Lung (tissue), 12 donors: ENCODE measurements around the gene OVOL1. TPM values are rescaled to one million over a fixed set of nuclear protein-coding genes. Genes with fewer than 3 reads are reported as not detected.

Experiments
- ATAC-seq: fragments of 200-7000 bp; cut with Tn5 transposase; one replicate; pipeline ENCODE4 v1.9.1; 2020; ENCODE audit warnings: moderate number of reproducible peaks; ENCODE audit not compliant: insufficient read depth, low FRiP score
- DNase-seq, 3 donors: peaks; one replicate each; pipeline ENCODE4 v3.0.0-alpha.2; 2013 to 2017
- H3K27ac ChIP-seq, 2 donors: one replicate each; pipeline ENCODE4 v1.5.1; 2013; ENCODE audit warnings: mild to moderate bottlenecking in 2 of 2, moderate library complexity in 2 of 2, control low read depth in 1 of 2, inconsistent platforms in 1 of 2, low read depth in 1 of 2, low read length in 1 of 2
- H3K27me3 ChIP-seq, 3 donors: one replicate each; pipeline ENCODE4 v1.5.1; 2013; ENCODE audit warnings: low read length in 2 of 3; ENCODE audit not compliant: control insufficient read depth in 3 of 3, insufficient read depth in 3 of 3
- H3K36me3 ChIP-seq, 4 donors: one replicate each; pipeline ENCODE4 v1.5.1; 2013; ENCODE audit warnings: low read length in 4 of 4, mild to moderate bottlenecking in 1 of 4, moderate library complexity in 1 of 4; ENCODE audit not compliant: control insufficient read depth in 4 of 4, insufficient read depth in 4 of 4
- H3K4me1 ChIP-seq, 5 donors: one replicate each; pipeline ENCODE4 v1.5.1; 2013; ENCODE audit warnings: low read length in 5 of 5, mild to moderate bottlenecking in 2 of 5, moderate library complexity in 1 of 5; ENCODE audit not compliant: control insufficient read depth in 5 of 5, insufficient read depth in 5 of 5
- H3K4me3 ChIP-seq: one replicate; pipeline ENCODE4 v1.5.1; 2013; ENCODE audit warnings: mild to moderate bottlenecking, control low read depth, moderate library complexity
- H3K9ac ChIP-seq, 2 donors: one replicate each; pipeline ENCODE4 v1.5.1; 2013; ENCODE audit warnings: low read length in 2 of 2, control low read depth in 1 of 2; ENCODE audit not compliant: insufficient read depth in 1 of 2
- H3K9me3 ChIP-seq, 4 donors: one replicate each; pipeline ENCODE4 v1.5.1; 2013; ENCODE audit warnings: low read length in 3 of 4, mild to moderate bottlenecking in 1 of 4, moderate library complexity in 1 of 4; ENCODE audit not compliant: control insufficient read depth in 4 of 4, insufficient read depth in 3 of 4
- WGBS, 2 donors: extraction: QIAGEN DNeasy Blood & Tissue Kit; methylation state at CpG; one replicate each; pipeline ENCODE4 v1.1.7; 2013; 5-methylcytosine and 5-hydroxymethylcytosine counted together
- polyA plus RNA-seq, 2 donors: library from polyadenylated mRNA; stranded (reverse); fragments of 200-250 nt; gene quantifications; one replicate each; pipeline ENCODE4 v1.2.1, GENCODE V29; 2013
- total RNA-seq, 2 donors: library from RNA; depleted of rRNA in 1 of 2; stranded (reverse); fragments of >200 nt in 1 of 2; gene quantifications; one replicate each; pipeline ENCODE4 v1.2.1, GENCODE V29; 2014 to 2021
- TF ChIP-seq, protein P1 (sequence below): IDR thresholded peaks from 2 replicates; pipeline ENCODE4 v1.5.1; 2012; ENCODE audit warnings: mild to moderate bottlenecking; ENCODE audit errors: control extremely low read depth, extremely low read depth
- donor health status: control.
- donor health status: control.
- donor health status: Bipolar disorder and iron deficiency.
- donor health status: healthy.
- donor health status: DM: yes; HTN: yes; CAD: no.

Gene OVOL1
- total and polyA plus RNA-seq, 4 donors = 0.17 to 1.4 (median 0.87) TPM

DNA sequence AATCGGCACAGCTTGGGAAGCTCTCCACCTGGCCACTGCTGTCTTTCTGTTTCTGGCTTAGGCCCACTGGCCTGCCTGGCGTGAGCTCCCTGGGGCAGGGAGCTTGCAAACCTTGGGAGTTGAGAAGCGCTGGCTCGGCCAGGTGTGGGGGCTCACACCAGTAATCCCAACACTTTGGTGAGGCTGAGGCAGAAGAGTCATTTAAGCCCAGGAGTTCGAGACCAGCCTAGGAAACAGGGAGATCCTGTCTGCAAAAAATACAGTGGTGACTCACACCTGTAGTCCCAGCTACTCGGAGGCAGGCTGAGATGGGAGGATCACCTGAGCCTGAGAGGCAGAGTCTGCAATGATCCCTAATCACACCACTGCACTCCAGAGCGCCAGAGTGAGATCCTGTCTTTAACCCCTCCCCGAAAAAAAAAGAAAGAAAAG, 10.1 kb upstream of the OVOL1 start:
- 63 to 83% methylated on average over 8 of the region's 8 CpGs for WGBS, 2 donors
- Histone ChIP-seq H3K9ac (no peak overlapping the region), H3K9me3 (no peaks in the 10 kb centered on the region), H3K36me3 (peaks cover 0 to 24% (median 0%) of the 10 kb centered on the region in 4 donors), H3K27ac (peak overlapping the region in 1 of 2 donors; percentile 89), H3K27me3 (peaks cover 0 to 3% (median 0%) of the 10 kb centered on the region in 3 donors), H3K4me1 (peaks cover 0 to 12% (median 3%) of the 10 kb centered on the region in 5 donors), H3K4me3 (no peak overlapping the region)
- DNase-seq (no peak), ATAC-seq (no peak)
- TF ChIP-seq, protein P1, sequence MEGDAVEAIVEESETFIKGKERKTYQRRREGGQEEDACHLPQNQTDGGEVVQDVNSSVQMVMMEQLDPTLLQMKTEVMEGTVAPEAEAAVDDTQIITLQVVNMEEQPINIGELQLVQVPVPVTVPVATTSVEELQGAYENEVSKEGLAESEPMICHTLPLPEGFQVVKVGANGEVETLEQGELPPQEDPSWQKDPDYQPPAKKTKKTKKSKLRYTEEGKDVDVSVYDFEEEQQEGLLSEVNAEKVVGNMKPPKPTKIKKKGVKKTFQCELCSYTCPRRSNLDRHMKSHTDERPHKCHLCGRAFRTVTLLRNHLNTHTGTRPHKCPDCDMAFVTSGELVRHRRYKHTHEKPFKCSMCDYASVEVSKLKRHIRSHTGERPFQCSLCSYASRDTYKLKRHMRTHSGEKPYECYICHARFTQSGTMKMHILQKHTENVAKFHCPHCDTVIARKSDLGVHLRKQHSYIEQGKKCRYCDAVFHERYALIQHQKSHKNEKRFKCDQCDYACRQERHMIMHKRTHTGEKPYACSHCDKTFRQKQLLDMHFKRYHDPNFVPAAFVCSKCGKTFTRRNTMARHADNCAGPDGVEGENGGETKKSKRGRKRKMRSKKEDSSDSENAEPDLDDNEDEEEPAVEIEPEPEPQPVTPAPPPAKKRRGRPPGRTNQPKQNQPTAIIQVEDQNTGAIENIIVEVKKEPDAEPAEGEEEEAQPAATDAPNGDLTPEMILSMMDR = no peak

DNA sequence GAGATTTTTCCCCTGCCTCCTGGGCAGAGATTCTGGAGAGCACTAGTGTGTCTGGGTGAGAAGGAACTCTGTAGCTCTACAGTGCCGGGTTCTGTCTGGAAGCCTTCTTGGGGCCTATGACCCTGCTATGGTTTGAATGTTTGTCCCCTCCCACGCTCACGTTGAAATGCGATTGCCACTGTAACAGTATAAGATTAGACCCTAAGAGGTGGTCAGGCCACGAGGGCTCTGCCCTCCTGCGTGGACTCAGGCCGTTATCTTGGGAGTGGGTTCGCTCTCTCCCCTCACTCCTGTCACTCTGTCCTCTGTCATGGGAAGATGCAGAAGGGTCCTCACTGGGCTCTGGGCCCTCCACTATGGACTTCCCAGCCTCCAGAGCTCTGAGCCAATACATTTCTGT, 9.6 kb upstream of the OVOL1 start:
- peaks cover 0 to 24% (median 0%) of the 10 kb centered on the region in 4 donors for H3K36me3 ChIP-seq
- H3K27ac ChIP-seq = no peak overlapping the region
- no peak overlapping the region for H3K4me3 ChIP-seq
- peaks cover 0 to 3% (median 0%) of the 10 kb centered on the region in 3 donors for H3K27me3 ChIP-seq
- H3K9ac ChIP-seq = no peak overlapping the region
- H3K4me1 ChIP-seq = peaks cover 0 to 12% (median 3%) of the 10 kb centered on the region in 5 donors
- DNase-seq (no peak), ATAC-seq (no peak)
- TF ChIP-seq, protein P1 = no peak
- H3K9me3 ChIP-seq = no peaks in the 10 kb centered on the region
- WGBS, 2 donors = 75 to 87% methylated on average over 8 of the region's 8 CpGs

DNA sequence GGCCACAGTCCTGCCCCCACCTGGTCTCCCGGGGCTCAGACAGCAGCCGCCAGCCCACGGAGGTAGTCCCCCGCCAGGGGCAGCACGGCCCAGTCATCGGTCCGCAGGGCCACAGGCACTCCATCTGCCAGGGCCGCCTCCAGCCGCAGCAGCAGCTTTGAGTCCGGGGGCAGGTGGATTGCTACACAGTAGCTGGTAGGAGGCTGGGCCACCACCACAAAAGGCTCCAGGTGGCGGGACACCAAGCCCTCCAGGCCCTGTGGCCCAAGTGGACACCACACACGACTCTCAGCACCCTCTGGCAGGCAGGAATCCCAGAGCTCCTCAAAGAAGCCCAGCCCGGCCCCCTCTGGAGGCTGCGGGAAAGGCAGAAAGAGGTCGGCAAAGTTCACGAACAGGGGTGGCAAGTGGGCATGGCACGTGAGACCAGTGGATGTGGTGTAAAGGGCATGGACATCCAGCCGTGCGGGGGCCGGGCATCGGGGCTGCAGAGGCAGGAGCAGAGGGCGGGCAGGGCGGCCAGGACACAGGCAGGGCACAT, 9.0 kb upstream of the OVOL1 start:
- Histone ChIP-seq H3K36me3 (peaks cover 0 to 24% (median 0%) of the 10 kb centered on the region in 4 donors), H3K27ac (no peak overlapping the region), H3K4me3 (no peak overlapping the region), H3K9me3 (no peaks in the 10 kb centered on the region), H3K4me1 (peaks cover 0 to 12% (median 3%) of the 10 kb centered on the region in 5 donors), H3K27me3 (peaks cover 0 to 3% (median 0%) of the 10 kb centered on the region in 3 donors), H3K9ac (no peak overlapping the region)
- no peak for DNase-seq
- 73 to 87% methylated on average over 23 of the region's 23 CpGs for WGBS, 2 donors
- TF ChIP-seq, protein P1 = no peak
- ATAC-seq = no peak
